ENCODE results near the gene FGR. TPM values are rescaled to one million over a fixed set of nuclear protein-coding genes. Genes with fewer than 3 reads are reported as not detected.

The FGR gene
- total and polyA plus RNA-seq, 2 of the 13 experiments (the other 11 are each of a cell fraction or from before 2014, with no cell fraction given): not detected

- TF ChIP-seq ARID5B (CRISPR knock-in tag; IDR thresholded peaks at IDR 0.05) (peak; percentile 89), BCLAF1 (IDR thresholded peaks at IDR 0.05) (no peak), ZNF318 (CRISPR knock-in tag; IDR thresholded peaks at IDR 0.05) (no peak), SPEN (CRISPR knock-in tag; IDR thresholded peaks at IDR 0.05; ENCODE audit: low read depth) (peak; percentile 87), ZNF891 (CRISPR knock-in tag; IDR thresholded peaks at IDR 0.05) (no peak; the same call in 1 of the 2 replicates), ZNF572 (CRISPR knock-in tag; IDR thresholded peaks at IDR 0.05) (peak; percentile 98), ZNF44 (CRISPR knock-in tag; IDR thresholded peaks at IDR 0.05) (0 out of 2 replicates have a peak, but pooled peaks have one; percentile 14), ZNF501 (CRISPR knock-in tag; IDR thresholded peaks at IDR 0.05) (peak; percentile 83), PRPF4 (IDR thresholded peaks at IDR 0.05; ENCODE audit: low read depth, low read length, poor library complexity, severe bottlenecking) (no peak), SYNCRIP (IDR thresholded peaks at IDR 0.05; ENCODE audit: insufficient read depth, low read depth, low read length) (no peak), ZNF207 (IDR thresholded peaks at IDR 0.05; ENCODE audit: borderline replicate concordance) (no peak)
Observed at GRCh38 chr1:27563591-27564471, 71.2 kb downstream of the FGR start (continued).
